Loucy (cell line): ENCODE data around the gene DPT.

ENCODE experiments used
- CTCF ChIP-seq: fragments of 200-600 bp; sonication (generic); conservative IDR thresholded peaks from 2 replicates; pipeline ENCODE4 v1.5.1; 2014; ENCODE audit warnings: mild to moderate bottlenecking, antibody characterized with exemption, low read length
- EZH2phosphoT487 ChIP-seq: fragments of 200-600 bp; IDR thresholded peaks from 2 replicates; pipeline ENCODE4 v1.6.1; 2018; ENCODE audit warnings: antibody characterized with exemption, mild to moderate bottlenecking, moderate library complexity, borderline replicate concordance

DNA sequence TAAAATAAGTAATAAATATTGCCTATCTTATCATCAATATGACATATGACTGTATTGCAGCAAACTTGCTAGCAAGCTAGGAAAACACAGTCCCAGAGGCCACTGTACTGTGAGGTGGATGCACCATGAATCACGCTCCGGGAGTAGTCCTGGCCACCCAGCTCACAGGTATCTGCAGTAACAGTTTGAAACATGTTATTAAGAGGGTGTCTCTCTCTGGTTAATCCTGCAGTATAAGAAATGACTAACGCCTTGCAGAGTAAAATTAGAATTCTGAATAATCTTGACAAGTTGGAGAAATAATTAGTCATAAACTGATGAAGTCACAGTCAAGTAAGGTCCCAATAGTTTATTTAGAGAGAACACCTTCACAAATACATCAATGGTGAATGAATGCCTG, 34.0 kb upstream of the DPT start:
- no peak for TF ChIP-seq CTCF
- no peak for TF ChIP-seq EZH2phosphoT487
